ENCODE measurements around the gene OR6P1. TPM values are rescaled to one million over a fixed set of nuclear protein-coding genes. Genes with fewer than 3 reads are reported as not detected.

Gene OR6P1
- total RNA-seq, 2 donors from 2014 or later = not detected

GRCh38 chr1:158552296-158552695, 18.1 kb downstream of the OR6P1 start:
- H3K27me3 Mint-ChIP-seq = peaks cover 23 to 26% of the 10 kb centered on the region in 2 donors
- ATAC-seq (no peak), DNase-seq (ENCODE audit: low spot score) (no peak)
- no peaks in the 10 kb centered on the region for H3K9me3 Mint-ChIP-seq
- no peak overlapping the region for H3K4me3 Mint-ChIP-seq
- H3K4me1 Mint-ChIP-seq (ENCODE audit: low read depth in 2 of 2) = no peaks in the 10 kb centered on the region
- no peak overlapping the region for H3K27ac Mint-ChIP-seq
- no peaks in the 10 kb centered on the region for H3K36me3 Mint-ChIP-seq

- H3K4me3 Mint-ChIP-seq = no peak overlapping the region
- H3K4me1 Mint-ChIP-seq (ENCODE audit: low read depth in 2 of 2) = no peaks in the 10 kb centered on the region
- H3K27me3 Mint-ChIP-seq = peaks cover 22 to 28% of the 10 kb centered on the region in 2 donors
- H3K9me3 Mint-ChIP-seq = no peaks in the 10 kb centered on the region
- no peak overlapping the region for H3K27ac Mint-ChIP-seq
- DNase-seq (ENCODE audit: low spot score) = no peak
- ATAC-seq = no peak
- H3K36me3 Mint-ChIP-seq = no peaks in the 10 kb centered on the region
These were observed 22.8 kb downstream of the OR6P1 start for GRCh38 chr1:158547533-158547932.

GRCh38 chr1:158537609-158538008, 32.8 kb downstream of the OR6P1 start:
- no peak overlapping the region for H3K27ac Mint-ChIP-seq
- H3K4me3 Mint-ChIP-seq = no peak overlapping the region
- no peaks in the 10 kb centered on the region for H3K4me1 Mint-ChIP-seq (ENCODE audit: low read depth in 2 of 2)
- H3K27me3 Mint-ChIP-seq = peaks cover 30% of the 10 kb centered on the region in 2 donors
- H3K9me3 Mint-ChIP-seq = no peaks in the 10 kb centered on the region
- ATAC-seq = no peak
- H3K36me3 Mint-ChIP-seq = no peaks in the 10 kb centered on the region
- DNase-seq (ENCODE audit: low spot score) = no peak

GRCh38 chr1:158534496-158534895, 35.9 kb downstream of the OR6P1 start:
- Mint-ChIP-seq H3K9me3 (no peaks in the 10 kb centered on the region), H3K4me1 (ENCODE audit: low read depth in 2 of 2) (no peaks in the 10 kb centered on the region), H3K4me3 (no peak overlapping the region), H3K27ac (no peak overlapping the region), H3K36me3 (no peaks in the 10 kb centered on the region), H3K27me3 (peaks cover 38 to 46% of the 10 kb centered on the region in 2 donors)
- ATAC-seq (no peak), DNase-seq (ENCODE audit: low spot score) (no peak)

DNA sequence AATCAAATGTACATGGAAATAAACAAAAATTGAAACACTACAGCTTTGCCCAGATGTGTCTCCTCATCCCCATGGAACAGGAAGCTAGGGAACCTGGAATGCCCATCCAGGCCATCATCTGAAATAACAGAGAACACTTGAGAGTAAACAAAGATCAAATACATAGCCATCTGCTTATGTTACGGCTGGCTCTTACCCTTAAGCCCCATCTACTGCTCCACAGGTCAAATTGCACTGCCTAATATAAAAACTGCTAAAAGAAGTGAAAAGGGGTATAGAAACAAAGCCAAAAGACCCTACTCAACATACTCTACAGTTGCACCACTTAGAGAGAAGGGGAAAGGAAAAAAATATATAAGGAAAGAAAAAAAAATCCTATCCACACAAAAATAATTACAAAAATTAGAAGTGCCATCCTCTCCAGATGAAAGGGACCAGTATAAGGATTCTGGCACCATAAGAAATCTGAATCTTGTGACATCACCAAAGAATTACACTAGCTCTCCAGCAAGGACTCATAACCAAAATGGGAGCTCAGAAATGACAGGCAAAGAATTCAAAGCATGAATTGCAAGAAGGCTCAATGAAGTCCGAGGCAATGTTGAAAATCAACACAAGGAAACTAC, 43.1 kb downstream of the OR6P1 start:
- DNase-seq (ENCODE audit: low spot score) (no peak), ATAC-seq (no peak)
- no peak overlapping the region for H3K27ac Mint-ChIP-seq
- H3K27me3 Mint-ChIP-seq = peaks cover 46 to 79% of the 10 kb centered on the region in 2 donors
- H3K4me1 Mint-ChIP-seq (ENCODE audit: low read depth in 2 of 2) = no peaks in the 10 kb centered on the region
- no peak overlapping the region for H3K4me3 Mint-ChIP-seq
- H3K9me3 Mint-ChIP-seq = no peaks in the 10 kb centered on the region
- peaks cover 5% of the 10 kb centered on the region for H3K36me3 Mint-ChIP-seq

DNA sequence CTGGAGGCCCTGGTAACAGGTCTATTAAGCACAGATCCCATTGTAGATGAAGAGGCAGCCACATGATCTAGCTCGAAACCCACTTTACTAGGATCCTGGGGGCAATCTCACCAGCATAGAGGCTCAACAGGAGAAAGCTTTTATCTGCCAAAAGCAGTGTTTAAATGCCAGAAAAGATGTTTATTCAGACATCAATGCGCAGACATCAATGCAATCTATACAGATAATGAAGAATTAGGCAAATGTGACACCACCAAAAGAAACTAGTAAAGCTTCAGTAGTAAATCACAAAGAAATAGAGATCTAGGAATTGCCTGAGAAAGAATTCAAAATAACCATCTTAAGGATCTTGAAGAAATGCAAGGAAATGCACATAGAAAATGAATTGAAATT, 48.7 kb downstream of the OR6P1 start:
- H3K27ac Mint-ChIP-seq = no peak overlapping the region
- H3K27me3 Mint-ChIP-seq = peaks cover 34 to 53% of the 10 kb centered on the region in 2 donors
- no peaks in the 10 kb centered on the region for H3K4me1 Mint-ChIP-seq (ENCODE audit: low read depth in 2 of 2)
- no peaks in the 10 kb centered on the region for H3K9me3 Mint-ChIP-seq
- no peak overlapping the region for H3K4me3 Mint-ChIP-seq
- ATAC-seq (no peak), DNase-seq (ENCODE audit: low spot score) (no peak)
- no peaks in the 10 kb centered on the region for H3K36me3 Mint-ChIP-seq

DNA sequence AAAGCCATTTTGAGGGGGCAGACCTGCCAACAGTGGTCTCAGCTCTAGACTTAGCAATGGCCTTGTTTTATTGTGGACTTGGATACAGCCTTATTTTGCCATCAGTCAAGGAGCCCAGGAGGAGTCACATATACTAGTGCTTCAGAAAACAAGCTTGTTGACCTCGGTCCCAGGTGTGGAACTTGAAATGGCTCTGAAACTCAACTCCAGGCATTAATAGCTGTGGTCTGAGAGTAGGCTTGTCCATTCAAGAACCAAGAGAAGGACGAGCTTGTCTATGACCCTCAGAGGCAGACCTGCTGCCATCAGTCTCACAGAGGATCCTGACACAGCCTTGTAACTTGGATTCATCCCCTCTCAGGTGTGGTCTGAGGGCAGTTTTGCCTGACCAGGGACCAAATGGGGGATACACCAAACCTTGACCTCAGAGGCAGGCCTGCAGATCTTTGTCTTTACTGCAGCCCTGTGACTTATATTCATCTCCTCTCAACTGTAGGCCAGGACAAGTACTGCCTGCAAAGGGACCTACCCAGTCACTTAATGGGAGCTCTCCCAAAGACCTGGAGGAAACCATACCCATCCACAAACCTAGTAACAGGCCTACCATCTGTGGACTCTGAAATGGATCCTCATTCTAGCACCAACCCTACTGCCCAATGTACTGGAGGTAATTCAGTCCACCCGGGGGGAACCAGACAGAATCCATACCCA, 49.3 kb downstream of the OR6P1 start:
- peaks cover 35 to 51% of the 10 kb centered on the region in 2 donors for H3K27me3 Mint-ChIP-seq
- no peak overlapping the region for H3K4me3 Mint-ChIP-seq
- DNase-seq (ENCODE audit: low spot score) (no peak), ATAC-seq (peak; percentile 17 to 40)
- no peaks in the 10 kb centered on the region for H3K36me3 Mint-ChIP-seq
- H3K4me1 Mint-ChIP-seq (ENCODE audit: low read depth in 2 of 2) = no peaks in the 10 kb centered on the region
- no peaks in the 10 kb centered on the region for H3K9me3 Mint-ChIP-seq
- no peak overlapping the region for H3K27ac Mint-ChIP-seq

- no peak for DNase-seq (ENCODE audit: low spot score)
- H3K36me3 Mint-ChIP-seq = no peaks in the 10 kb centered on the region
- no peaks in the 10 kb centered on the region for H3K9me3 Mint-ChIP-seq
- no peak overlapping the region for H3K4me3 Mint-ChIP-seq
- H3K27ac Mint-ChIP-seq = no peak overlapping the region
- H3K4me1 Mint-ChIP-seq (ENCODE audit: low read depth in 2 of 2) = no peaks in the 10 kb centered on the region
- peaks cover 39 to 53% of the 10 kb centered on the region in 2 donors for H3K27me3 Mint-ChIP-seq
- ATAC-seq = no peak
These were observed 50.4 kb downstream of the OR6P1 start for GRCh38 chr1:158520021-158520420.

- Mint-ChIP-seq H3K4me1 (ENCODE audit: low read depth in 2 of 2) (no peaks in the 10 kb centered on the region), H3K36me3 (no peaks in the 10 kb centered on the region), H3K9me3 (no peaks in the 10 kb centered on the region), H3K4me3 (no peak overlapping the region), H3K27me3 (peaks cover 35 to 38% of the 10 kb centered on the region in 2 donors), H3K27ac (no peak overlapping the region)
- ATAC-seq = no peak
- no peak for DNase-seq (ENCODE audit: low spot score)
These were observed 53.4 kb downstream of the OR6P1 start for GRCh38 chr1:158516966-158517365.

Other genes with a start within 250 kb of the OR6P1 start
- gene CD1B, start 239.0 kb downstream of the OR6P1 start, total RNA-seq = not detected
- not detected for gene CD1E, start 216.7 kb downstream of the OR6P1 start, total RNA-seq
- gene OR10T2, start 171.1 kb downstream of the OR6P1 start, total RNA-seq = not detected
- not detected for gene OR10K2, start 144.3 kb downstream of the OR6P1 start, total RNA-seq
- gene OR10K1, start 108.7 kb downstream of the OR6P1 start, total RNA-seq = not detected
- not detected for gene OR10R2, start 98.4 kb downstream of the OR6P1 start, total RNA-seq
- gene OR6Y1, start 16.2 kb downstream of the OR6P1 start, total RNA-seq = not detected
- gene OR10X1, start 9.3 kb upstream of the OR6P1 start, total RNA-seq = not detected
- gene OR10Z1, start 34.7 kb upstream of the OR6P1 start, total RNA-seq = not detected
- gene SPTA1, start 116.1 kb upstream of the OR6P1 start, total RNA-seq = under 1 TPM; 0.08 to 0.43 TPM
- gene OR6K2, start 130.1 kb upstream of the OR6P1 start, total RNA-seq = not detected
- not detected for gene OR6K3, start 150.1 kb upstream of the OR6P1 start, total RNA-seq
- not detected for gene OR6K6, start 184.1 kb upstream of the OR6P1 start, total RNA-seq
- not detected for gene OR6N1, start 201.6 kb upstream of the OR6P1 start, total RNA-seq
- not detected for gene OR6N2, start 210.6 kb upstream of the OR6P1 start, total RNA-seq